GM12892 (cell line): ENCODE results near the gene SPON1.
"Not testable (repeated sequence)": the region's sequence is repeated elsewhere in the genome, so short reads cannot be mapped to it uniquely, and the experiment has no call there.

ENCODE experiments used
- DNase-seq: peaks from one replicate; pipeline ENCODE4 v3.0.0; 2011; ENCODE audit not compliant: insufficient read length
- FAIRE-seq: peaks from 2 replicates; lab custom pipeline; 2011; peaks lifted over from hg19 to GRCh38; lab: Jason Lieb, UNC
- POLR2A ChIP-seq: IDR thresholded peaks from 2 replicates; pipeline ENCODE4 v1.6.1; 2011; ENCODE audit warnings: low read depth, low read length, control low read depth
- POLR2AphosphoS5 ChIP-seq: IDR thresholded peaks from 2 replicates; pipeline ENCODE4 v1.6.1; 2011; ENCODE audit warnings: low read depth, low read length, control low read depth
- TAF1 ChIP-seq: IDR thresholded peaks from 2 replicates; pipeline ENCODE4 v1.6.1; 2011; ENCODE audit warnings: low read depth, mild to moderate bottlenecking, control low read depth, low read length, borderline replicate concordance

SPON1 gene

GRCh38 chr11:14235701-14236100 lies 273.2 kb downstream of the SPON1 start:
- no peak for FAIRE-seq
- TF ChIP-seq POLR2AphosphoS5 (no peak), POLR2A (no peak), TAF1 (no peak)
- no peak for DNase-seq

DNA sequence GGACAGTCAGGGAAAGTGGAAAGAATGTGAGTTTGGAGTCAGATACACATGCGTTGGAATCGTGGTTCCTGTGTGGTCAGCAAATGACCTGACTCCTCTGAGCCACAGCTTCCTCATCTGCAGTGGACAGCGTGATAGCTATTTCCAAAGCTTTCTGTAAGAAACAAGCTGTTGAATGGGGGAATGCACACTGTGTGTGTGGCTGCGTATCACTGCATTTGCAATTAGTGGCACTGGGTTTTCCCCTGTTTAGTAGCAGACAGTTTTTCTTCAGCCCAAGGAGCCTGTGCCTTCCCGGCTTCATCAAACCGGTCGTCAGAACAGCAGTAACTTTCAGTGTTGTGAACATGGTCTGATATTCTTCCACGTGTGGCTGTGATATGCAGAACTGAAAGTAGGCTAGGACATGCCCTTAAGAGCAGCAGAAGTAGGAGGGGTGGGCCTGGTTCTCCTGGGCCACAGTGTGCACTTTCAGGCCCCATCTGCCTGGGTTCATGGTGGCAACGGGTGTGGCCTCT lies 275.0 kb downstream of the SPON1 start:
- DNase-seq (peak; percentile 47), FAIRE-seq (peak; percentile 95)
- no peak for TF ChIP-seq POLR2A
- TF ChIP-seq POLR2AphosphoS5, result no peak
- no peak for TF ChIP-seq TAF1

- TF ChIP-seq POLR2AphosphoS5 (no peak), POLR2A (no peak), TAF1 (no peak)
- DNase-seq (no peak), FAIRE-seq (no peak)
Observed at GRCh38 chr11:14240221-14240620, 277.7 kb downstream of the SPON1 start.

- DNase-seq, result no peak
- TF ChIP-seq TAF1 (no peak), POLR2AphosphoS5 (no peak), POLR2A (no peak)
- FAIRE-seq, result no peak
Observed at GRCh38 chr11:14240951-14241350, 278.4 kb downstream of the SPON1 start.

DNA sequence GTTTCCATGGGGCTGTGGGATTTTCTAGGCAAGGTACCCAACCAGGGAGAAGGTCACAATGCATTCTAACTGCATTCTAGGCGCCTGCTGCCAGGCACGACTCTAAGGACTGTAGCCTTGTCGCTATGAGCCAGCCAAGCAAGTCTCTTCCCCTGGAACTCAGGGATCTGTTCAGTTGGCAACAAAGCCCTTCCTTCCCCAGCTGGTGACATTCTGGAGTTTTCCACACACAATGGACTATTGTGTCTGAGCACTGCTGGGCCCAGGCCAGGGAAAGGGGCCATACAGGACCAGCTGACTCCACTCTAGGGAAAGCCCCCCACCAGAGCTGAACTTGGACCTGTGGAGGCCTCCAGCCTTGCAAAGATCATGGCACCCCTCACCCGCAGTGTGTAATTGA lies 279.7 kb downstream of the SPON1 start:
- DNase-seq (no peak), FAIRE-seq (no peak)
- no peak for TF ChIP-seq TAF1
- TF ChIP-seq POLR2AphosphoS5, result no peak
- no peak for TF ChIP-seq POLR2A

- TF ChIP-seq TAF1 (no peak), POLR2A (no peak), POLR2AphosphoS5 (no peak)
- no peak for FAIRE-seq
- no peak for DNase-seq
Observed at GRCh38 chr11:14242733-14243132, 280.2 kb downstream of the SPON1 start.

DNA sequence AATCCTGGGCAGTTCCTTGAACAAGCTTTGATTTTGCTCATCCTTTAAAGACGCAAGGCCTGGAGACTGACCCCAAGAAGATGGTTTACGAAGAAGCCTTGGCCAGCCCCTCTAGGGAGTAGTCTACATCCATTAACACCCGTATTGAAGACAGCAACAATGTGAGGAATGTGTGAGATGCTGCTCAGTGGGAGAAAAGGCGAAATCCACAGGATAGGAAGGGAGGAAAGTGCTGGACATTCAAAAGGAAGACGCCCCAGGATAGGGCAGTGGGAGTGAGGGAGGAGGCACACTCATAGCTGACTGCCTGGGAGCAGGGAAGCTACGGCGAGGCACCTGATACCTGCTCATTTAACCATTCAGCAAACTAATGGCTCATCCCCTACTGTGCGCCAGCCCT lies 282.4 kb downstream of the SPON1 start:
- no peak for FAIRE-seq
- TF ChIP-seq POLR2A (no peak), POLR2AphosphoS5 (no peak), TAF1 (no peak)
- no peak for DNase-seq

- FAIRE-seq (no peak), DNase-seq (no peak)
- TF ChIP-seq POLR2AphosphoS5, result no peak
- no peak for TF ChIP-seq POLR2A
- TF ChIP-seq TAF1, result no peak
Observed at GRCh38 chr11:14245444-14245843, 282.9 kb downstream of the SPON1 start.

DNA sequence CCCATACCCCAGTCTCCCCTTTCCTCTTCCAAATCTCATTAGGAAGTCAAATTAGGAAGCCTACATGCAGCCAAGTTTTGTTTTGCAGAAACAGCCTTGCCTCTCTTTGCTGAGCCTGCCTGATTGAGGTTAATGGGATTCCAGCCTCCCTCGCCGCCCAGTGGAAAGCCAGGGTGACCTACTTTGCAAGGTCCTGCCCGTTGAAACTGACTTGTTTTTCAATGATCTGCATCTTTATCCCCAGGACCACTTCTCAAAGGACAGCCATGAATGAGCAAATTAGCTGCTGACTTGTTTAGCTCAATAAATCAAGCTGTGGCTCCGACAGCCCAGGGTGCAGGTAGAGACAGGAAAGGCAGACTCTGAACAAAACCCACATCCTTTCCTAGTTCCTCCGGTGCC lies 286.1 kb downstream of the SPON1 start:
- no peak for DNase-seq
- peak; percentile 5 for FAIRE-seq
- no peak for TF ChIP-seq POLR2A

GRCh38 chr11:14249121-14249963 lies 286.8 kb downstream of the SPON1 start:
- TF ChIP-seq POLR2A (no peak), POLR2AphosphoS5 (no peak), TAF1 (no peak)
- peak; percentile 94 for FAIRE-seq
- DNase-seq, result no peak

DNA sequence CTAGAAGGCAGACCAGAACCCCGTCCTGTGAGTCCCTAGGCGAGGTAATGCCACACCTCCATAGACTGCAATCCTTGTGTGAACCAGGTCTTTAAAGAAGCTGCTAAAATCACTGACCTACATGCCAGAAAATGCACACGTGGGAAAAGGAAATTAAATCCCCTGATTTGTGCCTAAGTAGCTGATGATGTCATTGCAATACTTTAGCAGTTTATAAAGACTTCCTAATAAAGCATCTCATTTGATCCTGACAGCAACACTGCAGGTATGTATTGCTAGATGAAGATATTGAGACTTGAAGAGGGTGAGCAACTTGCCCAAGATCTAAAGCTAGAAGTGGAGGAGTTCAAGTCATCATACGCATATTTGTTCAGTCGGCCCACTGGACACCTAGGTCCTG lies 289.2 kb downstream of the SPON1 start:
- TF ChIP-seq POLR2AphosphoS5 (no peak), TAF1 (no peak), POLR2A (no peak)
- no peak for DNase-seq
- no peak for FAIRE-seq

DNA sequence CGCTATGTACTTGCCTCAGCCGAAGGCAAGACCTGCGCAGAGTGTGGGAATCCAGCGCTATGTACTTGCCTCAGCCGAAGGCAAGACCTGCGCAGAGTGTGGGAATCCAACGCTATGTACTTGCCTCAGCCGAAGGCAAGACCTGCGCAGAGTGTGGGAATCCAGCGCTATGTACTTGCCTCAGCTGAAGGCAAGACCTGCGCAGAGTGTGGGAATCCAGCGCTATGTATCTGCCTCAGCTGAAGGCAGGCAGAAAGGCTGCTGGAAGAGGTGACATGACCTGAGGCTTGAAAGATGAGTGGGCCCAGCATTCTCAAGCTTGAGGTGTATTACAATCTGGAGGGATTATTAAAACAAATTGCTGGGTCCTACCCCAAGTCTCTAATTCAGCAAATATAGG lies 290.0 kb downstream of the SPON1 start:
- FAIRE-seq, DNase-seq: not testable (repeated sequence)

DNA sequence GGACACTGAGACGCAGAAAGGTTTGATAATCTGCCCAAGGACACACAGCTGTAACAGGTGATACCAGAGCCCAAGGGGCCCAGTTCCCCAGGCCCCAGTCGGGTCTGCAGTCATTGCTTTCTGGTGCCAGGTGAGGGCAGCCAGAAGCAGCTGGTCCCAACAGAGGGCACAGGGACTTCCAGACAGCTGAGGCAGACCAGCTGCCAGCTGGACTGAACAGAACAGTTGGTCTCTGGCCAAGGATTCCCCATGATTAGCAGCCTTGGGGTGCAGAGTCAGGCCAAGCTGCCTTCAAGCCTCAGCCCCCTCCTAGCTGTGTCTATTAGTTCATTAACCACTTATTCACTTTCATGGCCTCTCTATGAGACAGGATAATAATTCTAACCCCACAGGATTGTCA lies 290.9 kb downstream of the SPON1 start:
- DNase-seq (no peak), FAIRE-seq (no peak)
- TF ChIP-seq TAF1, result no peak
- no peak for TF ChIP-seq POLR2A
- no peak for TF ChIP-seq POLR2AphosphoS5
